Psoas muscle (tissue), 8 donors: ENCODE results near the gene PAFAH1B1. TPM values are rescaled to one million over a fixed set of nuclear protein-coding genes. Genes with fewer than 3 reads are reported as not detected.

Source experiments
- ATAC-seq, 4 donors: fragments of 200-7000 bp; cut with Tn5 transposase; one replicate each; pipeline ENCODE4 v1.9.1; 2020; ENCODE audit warnings: moderate library complexity in 3 of 4, mild to moderate bottlenecking in 2 of 4
- DNase-seq, 2 donors: peaks; one replicate each; pipeline ENCODE4 v3.0.0-alpha.2; 2020
- H3K27ac ChIP-seq: fragments of 200-600 bp; one replicate; pipeline ENCODE4 v1.8.0; 2022
- H3K27me3 ChIP-seq, 3 donors: fragments of 200-600 bp in 1 of 3; one replicate each; pipeline versions ENCODE4 v1.6.1 to v1.8.0; 2013 to 2022; ENCODE audit warnings: low read length in 2 of 3, mild to moderate bottlenecking in 2 of 3, moderate library complexity in 1 of 3; ENCODE audit not compliant: insufficient read depth in 3 of 3
- H3K36me3 ChIP-seq, 2 donors: fragments of 200-600 bp in 1 of 2; one replicate each; pipeline versions ENCODE4 v1.6.1 to v1.8.0; 2013 to 2022; ENCODE audit warnings: low read depth in 1 of 2, mild to moderate bottlenecking in 1 of 2, moderate library complexity in 1 of 2; ENCODE audit not compliant: insufficient read depth in 1 of 2
- H3K4me1 ChIP-seq: fragments of 200-600 bp; one replicate; pipeline ENCODE4 v1.8.0; 2022
- H3K4me3 ChIP-seq: fragments of 200-600 bp; one replicate; pipeline ENCODE4 v1.8.0; 2022; ENCODE audit warnings: mild to moderate bottlenecking
- H3K9me3 ChIP-seq: fragments of 200-600 bp; one replicate; pipeline ENCODE4 v1.8.0; 2022
- CTCF ChIP-seq: fragments of 200-600 bp; IDR thresholded peaks from one replicate; pipeline ENCODE4 v1.8.0; 2022; ENCODE audit warnings: antibody characterized with exemption
- WGBS, 3 donors: extraction: QIAGEN DNeasy Blood & Tissue Kit; methylation state at CpG; one replicate each; pipeline versions ENCODE4 v1.1.6 to v1.1.7; 2013; 5-methylcytosine and 5-hydroxymethylcytosine counted together
- intact Hi-C, 2 donors: fragments of 100-400 bp; cut with DNase I; formaldehyde crosslinking; loops; one replicate each; pipeline versions ENCODE4 v1.11.0 to v1.14.2; 2022
- polyA plus RNA-seq, 3 donors: library from polyadenylated mRNA; stranded (reverse); fragments of 200-250 nt; gene quantifications; one replicate each; pipeline ENCODE4 v1.2.3, GENCODE V29; 2013
- total RNA-seq, 4 donors: library from RNA; stranded (reverse); fragmentation: NEBNext Ultra II Directional in 2 of 4; extraction: Animal tissue kit (Norgen Biotek cat#: 25700) in 2 of 4; gene quantifications; one replicate each; pipeline versions ENCODE4 v1.2.1 to v1.2.4, GENCODE V29; 2021 to 2023
- donor health status: healthy with polysubstance abuse.
- donor health status: DM: no; HTN: no; CAD: no; lungs with moderate emphysema.
- donor health status: Bipolar disorder and iron deficiency.
- donor health status: healthy.
- donor health status: DM: yes; HTN: yes; CAD: no.
- donor health status: DM: no; HTN: no; CAD: no.
- donor health status: DM: no; HTN: no; CAD: no.
- donor health status: DM: yes; HTN: yes; CAD: no.

Gene PAFAH1B1
- total and polyA plus RNA-seq, 7 donors = 43.8 to 168 (median 141) TPM

GRCh38 chr17:2636169-2636930, 42.9 kb downstream of the PAFAH1B1 start:
- DNase-seq (no peak), ATAC-seq (no peak)
- WGBS, 3 donors = 80 to 89% (median 80%) methylated on average over 13 of the region's 13 CpGs
- peak overlapping the region; percentile 88 for H3K27ac ChIP-seq
- H3K36me3 ChIP-seq = peaks cover 0 to 34% of the 10 kb centered on the region in 2 donors
- intact Hi-C loops = no loop called here
- H3K9me3 ChIP-seq = no peaks in the 10 kb centered on the region
- H3K27me3 ChIP-seq = no peaks in the 10 kb centered on the region
- H3K4me3 ChIP-seq = no peak overlapping the region
- TF ChIP-seq CTCF = no peak
- peaks cover 48% of the 10 kb centered on the region for H3K4me1 ChIP-seq

- Histone ChIP-seq H3K27ac (peak overlapping the region; percentile 88), H3K27me3 (no peaks in the 10 kb centered on the region), H3K9me3 (no peaks in the 10 kb centered on the region), H3K36me3 (peaks cover 0 to 45% of the 10 kb centered on the region in 2 donors), H3K4me3 (no peak overlapping the region), H3K4me1 (peaks cover 44% of the 10 kb centered on the region)
- DNase-seq = no peak
- ATAC-seq = no peak
- intact Hi-C loops = no loop called here
- WGBS, 3 donors = 84 to 90% (median 89%) methylated on average over 6 of the region's 6 CpGs
- no peak for TF ChIP-seq CTCF
These were observed 44.0 kb downstream of the PAFAH1B1 start for GRCh38 chr17:2637422-2637821.

- 79 to 88% (median 79%) methylated on average over 6 of the region's 6 CpGs for WGBS, 3 donors
- DNase-seq (no peak), ATAC-seq (no peak)
- intact Hi-C loops = no loop called here
- H3K4me1 ChIP-seq = peaks cover 7% of the 10 kb centered on the region
- no peaks in the 10 kb centered on the region for H3K27me3 ChIP-seq
- H3K36me3 ChIP-seq = peaks cover 3 to 56% of the 10 kb centered on the region in 2 donors
- no peak for TF ChIP-seq CTCF
- no peak overlapping the region for H3K4me3 ChIP-seq
- no peak overlapping the region for H3K27ac ChIP-seq
- H3K9me3 ChIP-seq = no peaks in the 10 kb centered on the region
These were observed 51.5 kb downstream of the PAFAH1B1 start for GRCh38 chr17:2644971-2645370.

- intact Hi-C loops = no loop called here
- no peak overlapping the region for H3K4me3 ChIP-seq
- WGBS, 3 donors = 93 to 100% (median 97%) methylated on average over 6 of the region's 6 CpGs
- H3K27ac ChIP-seq = no peak overlapping the region
- ATAC-seq = no peak
- peaks cover 13% of the 10 kb centered on the region for H3K4me1 ChIP-seq
- no peak for TF ChIP-seq CTCF
- H3K9me3 ChIP-seq = no peaks in the 10 kb centered on the region
- DNase-seq = no peak
- H3K36me3 ChIP-seq = peaks cover 3 to 29% of the 10 kb centered on the region in 2 donors
- no peaks in the 10 kb centered on the region for H3K27me3 ChIP-seq
These were observed 54.5 kb downstream of the PAFAH1B1 start for GRCh38 chr17:2647957-2648356.
